IgD-negative memory B cell (primary cell): ENCODE measurements around the gene VPS13D. TPM values are rescaled to one million over a fixed set of nuclear protein-coding genes. Genes with fewer than 3 reads are reported as not detected.
A peak's percentile ranks its signal among the peaks of the same experiment; 100 is the strongest.
"Not testable (repeated sequence)": the region's sequence is repeated elsewhere in the genome, so short reads cannot be mapped to it uniquely, and the experiment has no call there.

ENCODE experiments used
- H3K27ac Mint-ChIP-seq, 3 donors: one replicate each; pipeline ENCODE4 v1.8.0; 2020 to 2022; ENCODE audit warnings: mild to moderate bottlenecking in 3 of 3, mixed read lengths in 3 of 3, moderate library complexity in 1 of 3
- H3K27me3 Mint-ChIP-seq: one replicate; pipeline ENCODE4 v1.8.0; 2021; ENCODE audit warnings: mixed read lengths
- H3K36me3 Mint-ChIP-seq: one replicate; pipeline ENCODE4 v1.8.0; 2020; ENCODE audit warnings: mild to moderate bottlenecking, mixed read lengths
- H3K4me1 Mint-ChIP-seq, 3 donors: one replicate each; pipeline ENCODE4 v1.8.0; 2020 to 2022; ENCODE audit warnings: mixed read lengths in 3 of 3, mild to moderate bottlenecking in 1 of 3
- H3K4me3 Mint-ChIP-seq, 4 donors: one replicate each; pipeline ENCODE4 v1.8.0; 2020 to 2022; ENCODE audit warnings: mild to moderate bottlenecking in 4 of 4, mixed read lengths in 4 of 4, moderate library complexity in 3 of 4
- H3K9me3 Mint-ChIP-seq, 3 donors: one replicate each; pipeline ENCODE4 v1.8.0; 2020 to 2021; ENCODE audit warnings: mixed read lengths in 3 of 3, mild to moderate bottlenecking in 1 of 3
- polyA plus RNA-seq: library from polyadenylated mRNA; unstranded; fragments of 300-500 nt; fragmentation: Illumina TruSeq; gene quantifications from one replicate; pipeline ENCODE4 v1.2.3, GENCODE V29; 2021

The VPS13D gene
- polyA plus RNA-seq, 1 donor from 2014 or later: 8.9 TPM

- Mint-ChIP-seq H3K27me3 (peaks cover 2% of the 10 kb centered on the region), H3K27ac (no peak overlapping the region), H3K4me3 (no peak overlapping the region), H3K4me1 (no peaks in the 10 kb centered on the region), H3K36me3 (peaks cover 3% of the 10 kb centered on the region), H3K9me3 (peaks cover 4 to 15% (median 8%) of the 10 kb centered on the region in 3 donors)
Measured at GRCh38 chr1:12536023-12536639, 306.3 kb downstream of the VPS13D start.

- peaks cover 4 to 15% (median 8%) of the 10 kb centered on the region in 3 donors for H3K9me3 Mint-ChIP-seq
- H3K4me3 Mint-ChIP-seq: peak overlapping the region in 1 of 4 donors; percentile 56
- H3K4me1 Mint-ChIP-seq: no peaks in the 10 kb centered on the region
- H3K27me3 Mint-ChIP-seq: peaks cover 3% of the 10 kb centered on the region
- no peak overlapping the region for H3K27ac Mint-ChIP-seq
- H3K36me3 Mint-ChIP-seq: peaks cover 3% of the 10 kb centered on the region
Measured at GRCh38 chr1:12537294-12537693, 307.5 kb downstream of the VPS13D start.

GRCh38 chr1:12537906-12538461 lies 308.2 kb downstream of the VPS13D start:
- Mint-ChIP-seq H3K27me3 (peaks cover 3% of the 10 kb centered on the region), H3K4me1 (no peaks in the 10 kb centered on the region), H3K4me3 (no peak overlapping the region), H3K9me3 (peaks cover 4 to 15% (median 8%) of the 10 kb centered on the region in 3 donors), H3K27ac (no peak overlapping the region), H3K36me3 (peaks cover 3% of the 10 kb centered on the region)

- peaks cover 4 to 15% (median 8%) of the 10 kb centered on the region in 3 donors for H3K9me3 Mint-ChIP-seq
- H3K36me3 Mint-ChIP-seq, H3K4me3 Mint-ChIP-seq, H3K27ac Mint-ChIP-seq, H3K27me3 Mint-ChIP-seq, H3K4me1 Mint-ChIP-seq: not testable (repeated sequence)
Measured at GRCh38 chr1:12538536-12538935, 308.7 kb downstream of the VPS13D start.

- H3K36me3 Mint-ChIP-seq: peaks cover 3% of the 10 kb centered on the region
- H3K27me3 Mint-ChIP-seq: peaks cover 9% of the 10 kb centered on the region
- H3K4me3 Mint-ChIP-seq: no peak overlapping the region
- H3K27ac Mint-ChIP-seq: no peak overlapping the region
- H3K9me3 Mint-ChIP-seq: peaks cover 4 to 15% (median 8%) of the 10 kb centered on the region in 3 donors
- H3K4me1 Mint-ChIP-seq: no peaks in the 10 kb centered on the region
Measured at GRCh38 chr1:12539320-12539704, 309.5 kb downstream of the VPS13D start.

- peaks cover 3% of the 10 kb centered on the region for H3K36me3 Mint-ChIP-seq
- H3K27me3 Mint-ChIP-seq: peaks cover 9% of the 10 kb centered on the region
- H3K9me3 Mint-ChIP-seq: peaks cover 4 to 15% (median 8%) of the 10 kb centered on the region in 3 donors
- H3K27ac Mint-ChIP-seq: no peak overlapping the region
- H3K4me1 Mint-ChIP-seq: no peaks in the 10 kb centered on the region
- H3K4me3 Mint-ChIP-seq: no peak overlapping the region
Measured at GRCh38 chr1:12539705-12540579, 310.1 kb downstream of the VPS13D start.

GRCh38 chr1:12540580-12541273 lies 310.9 kb downstream of the VPS13D start:
- no peak overlapping the region for H3K4me3 Mint-ChIP-seq
- no peaks in the 10 kb centered on the region for H3K4me1 Mint-ChIP-seq
- H3K36me3 Mint-ChIP-seq: peaks cover 3% of the 10 kb centered on the region
- no peak overlapping the region for H3K27ac Mint-ChIP-seq
- peaks cover 0 to 15% (median 8%) of the 10 kb centered on the region in 3 donors for H3K9me3 Mint-ChIP-seq
- peaks cover 9% of the 10 kb centered on the region for H3K27me3 Mint-ChIP-seq

- Mint-ChIP-seq H3K4me1 (no peaks in the 10 kb centered on the region), H3K27ac (no peak overlapping the region), H3K36me3 (peaks cover 1% of the 10 kb centered on the region), H3K4me3 (no peak overlapping the region), H3K27me3 (peaks cover 9% of the 10 kb centered on the region), H3K9me3 (peaks cover 0 to 8% (median 5%) of the 10 kb centered on the region in 3 donors)
Measured at GRCh38 chr1:12541274-12542137, 311.7 kb downstream of the VPS13D start.

GRCh38 chr1:12542138-12542465 lies 312.3 kb downstream of the VPS13D start:
- no peak overlapping the region for H3K27ac Mint-ChIP-seq
- peaks cover 0 to 6% (median 4%) of the 10 kb centered on the region in 3 donors for H3K9me3 Mint-ChIP-seq
- peaks cover 1% of the 10 kb centered on the region for H3K36me3 Mint-ChIP-seq
- no peak overlapping the region for H3K4me3 Mint-ChIP-seq
- no peaks in the 10 kb centered on the region for H3K4me1 Mint-ChIP-seq
- peaks cover 11% of the 10 kb centered on the region for H3K27me3 Mint-ChIP-seq

- Mint-ChIP-seq H3K27me3 (peaks cover 13% of the 10 kb centered on the region), H3K4me3 (no peak overlapping the region), H3K9me3 (no peaks in the 10 kb centered on the region), H3K4me1 (no peaks in the 10 kb centered on the region), H3K36me3 (no peaks in the 10 kb centered on the region), H3K27ac (no peak overlapping the region)
Measured at GRCh38 chr1:12542616-12543592, 313.1 kb downstream of the VPS13D start.

GRCh38 chr1:12543740-12544154 lies 313.9 kb downstream of the VPS13D start:
- H3K4me3 Mint-ChIP-seq: no peak overlapping the region
- peaks cover 13% of the 10 kb centered on the region for H3K27me3 Mint-ChIP-seq
- H3K4me1 Mint-ChIP-seq: no peaks in the 10 kb centered on the region
- H3K36me3 Mint-ChIP-seq: no peaks in the 10 kb centered on the region
- H3K9me3 Mint-ChIP-seq: no peaks in the 10 kb centered on the region
- H3K27ac Mint-ChIP-seq: no peak overlapping the region

- H3K9me3 Mint-ChIP-seq: no peaks in the 10 kb centered on the region
- no peaks in the 10 kb centered on the region for H3K4me1 Mint-ChIP-seq
- H3K36me3 Mint-ChIP-seq: no peaks in the 10 kb centered on the region
- no peak overlapping the region for H3K4me3 Mint-ChIP-seq
- peaks cover 11% of the 10 kb centered on the region for H3K27me3 Mint-ChIP-seq
- H3K27ac Mint-ChIP-seq: no peak overlapping the region
Measured at GRCh38 chr1:12544357-12544756, 314.5 kb downstream of the VPS13D start.

GRCh38 chr1:12544992-12545391 lies 315.2 kb downstream of the VPS13D start:
- Mint-ChIP-seq H3K27me3 (peaks cover 11% of the 10 kb centered on the region), H3K4me3 (no peak overlapping the region), H3K27ac (peak overlapping the region in 1 of 3 donors; percentile 50), H3K9me3 (no peaks in the 10 kb centered on the region), H3K36me3 (no peaks in the 10 kb centered on the region), H3K4me1 (no peaks in the 10 kb centered on the region)
